DMS 273 (cell line): Measurements from ENCODE around the gene TIMM29.
A peak's percentile ranks its signal among the peaks of the same experiment; 100 is the strongest.

Experiments used
- DNase-seq: peaks from one replicate; lab custom pipeline; 2025; ENCODE audit not compliant: unreplicated experiment; lab: John Stamatoyannopoulos, UW

TIMM29 gene

GRCh38 chr19:10911579-10912363, 16.8 kb upstream of the TIMM29 start:
- no peak for DNase-seq

DNA sequence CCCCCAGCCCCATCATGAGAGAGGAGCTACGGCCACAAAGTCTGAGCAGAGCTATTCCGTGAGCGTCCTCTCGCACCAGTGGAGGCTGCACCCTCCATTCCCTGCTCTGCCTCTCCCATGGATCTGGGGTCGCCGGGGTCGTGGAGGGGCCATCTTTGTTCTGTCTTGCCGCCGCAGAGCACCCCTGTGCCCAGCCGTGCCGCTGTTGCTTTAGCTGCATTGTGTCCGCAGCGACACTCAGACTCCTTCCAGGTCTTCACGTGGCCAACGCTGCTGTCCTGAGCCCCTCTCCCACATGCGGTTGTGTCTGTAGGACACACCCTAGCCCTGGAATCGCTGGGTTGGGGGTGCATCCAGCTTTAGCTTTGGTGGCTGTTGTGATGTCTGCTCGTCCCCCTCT, 16.0 kb upstream of the TIMM29 start:
- no peak for DNase-seq

DNA sequence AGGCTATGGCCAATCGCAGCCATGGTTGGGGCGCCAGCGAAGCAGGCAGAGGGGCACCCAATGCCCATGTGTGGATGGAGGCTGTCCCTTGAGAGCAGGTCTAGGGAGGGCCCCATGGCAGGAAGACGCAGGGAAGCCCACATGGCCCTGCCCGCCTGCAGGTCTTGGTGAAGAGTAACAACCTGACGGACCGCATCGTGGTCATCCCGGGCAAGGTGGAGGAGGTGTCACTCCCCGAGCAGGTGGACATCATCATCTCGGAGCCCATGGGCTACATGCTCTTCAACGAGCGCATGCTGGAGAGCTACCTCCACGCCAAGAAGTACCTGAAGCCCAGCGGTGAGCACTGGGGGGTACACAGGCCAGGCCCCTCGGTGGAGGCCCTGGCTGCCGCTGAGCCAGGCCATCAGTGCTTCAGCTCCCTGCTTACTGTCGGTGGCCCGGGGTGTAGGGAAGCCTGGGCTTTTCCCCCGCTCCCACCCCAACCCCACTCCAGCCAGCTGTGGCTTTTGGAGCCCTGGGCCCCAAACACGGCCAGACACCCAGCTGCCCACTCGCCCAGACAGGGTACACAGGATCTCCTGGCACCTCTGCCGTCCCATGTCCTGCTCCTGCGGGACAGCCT, 14.8 kb upstream of the TIMM29 start:
- DNase-seq: no peak

- DNase-seq: peak; percentile 92
These were observed 13.2 kb upstream of the TIMM29 start for GRCh38 chr19:10915130-10916091.

- no peak for DNase-seq
These were observed 12.0 kb upstream of the TIMM29 start for GRCh38 chr19:10916602-10917001.

DNA sequence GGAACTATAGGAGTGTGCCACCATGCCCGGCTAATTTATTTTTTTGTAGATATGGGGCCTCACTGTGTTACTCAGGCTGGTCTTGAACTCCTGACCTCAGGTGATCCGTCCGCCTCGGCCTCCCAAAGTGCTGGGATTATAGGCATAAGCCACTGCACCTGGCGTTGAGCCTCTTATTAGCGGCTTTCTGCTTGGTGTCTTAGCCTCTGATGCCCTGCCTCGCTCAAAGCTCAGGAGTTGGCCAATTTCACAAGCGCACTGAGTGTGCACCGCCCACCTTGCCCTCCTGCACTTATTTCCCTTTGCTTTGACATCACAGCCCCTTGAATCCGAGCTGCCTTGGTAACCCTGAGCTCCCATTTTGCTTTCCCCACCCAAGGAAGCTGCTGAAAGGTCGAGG, 10.3 kb upstream of the TIMM29 start:
- DNase-seq: no peak

DNA sequence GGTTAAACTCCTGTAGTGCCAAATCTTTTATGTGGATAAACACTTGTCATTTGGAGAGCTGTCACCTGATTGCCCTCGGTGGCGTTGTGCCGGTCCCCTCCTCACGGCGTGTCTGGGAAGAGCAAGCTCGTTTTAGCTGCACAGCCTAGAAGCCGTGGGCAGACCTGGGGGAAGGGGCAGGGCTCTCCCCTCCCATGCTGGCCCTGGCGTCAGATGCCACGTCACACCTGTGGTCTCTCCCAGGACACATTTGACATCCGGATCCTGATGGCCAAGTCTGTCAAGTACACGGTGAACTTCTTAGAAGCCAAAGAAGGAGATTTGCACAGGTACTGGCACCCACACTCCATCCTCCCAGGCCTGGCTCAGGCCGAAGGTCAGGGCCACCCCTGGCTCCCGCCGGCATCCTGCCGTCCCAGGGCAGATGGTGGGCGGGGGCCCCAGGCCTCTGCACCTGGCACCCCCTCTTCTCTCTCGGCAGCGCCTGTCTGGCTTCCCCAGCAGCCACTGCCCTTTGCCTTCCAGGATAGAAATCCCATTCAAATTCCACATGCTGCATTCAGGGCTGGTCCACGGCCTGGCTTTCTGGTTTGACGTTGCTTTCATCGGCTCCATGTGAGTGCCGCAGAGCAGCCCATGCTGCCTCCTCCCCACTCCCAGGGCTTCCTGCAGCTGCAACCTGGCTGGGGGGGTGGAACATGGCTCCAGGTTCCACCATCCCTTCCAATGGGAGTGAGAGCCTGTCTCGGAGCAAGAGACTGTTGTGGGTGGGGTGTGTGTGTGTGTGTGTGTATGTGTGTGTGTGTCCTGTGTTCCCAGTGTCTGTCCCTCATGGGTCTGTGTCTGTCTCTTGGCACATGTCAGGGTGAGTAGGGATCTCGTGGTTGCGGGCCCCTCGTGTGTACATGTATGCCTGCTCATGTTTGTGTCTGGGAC, 9.0 kb upstream of the TIMM29 start:
- no peak for DNase-seq

GRCh38 chr19:10920288-10920655, 8.3 kb upstream of the TIMM29 start:
- no peak for DNase-seq

DNA sequence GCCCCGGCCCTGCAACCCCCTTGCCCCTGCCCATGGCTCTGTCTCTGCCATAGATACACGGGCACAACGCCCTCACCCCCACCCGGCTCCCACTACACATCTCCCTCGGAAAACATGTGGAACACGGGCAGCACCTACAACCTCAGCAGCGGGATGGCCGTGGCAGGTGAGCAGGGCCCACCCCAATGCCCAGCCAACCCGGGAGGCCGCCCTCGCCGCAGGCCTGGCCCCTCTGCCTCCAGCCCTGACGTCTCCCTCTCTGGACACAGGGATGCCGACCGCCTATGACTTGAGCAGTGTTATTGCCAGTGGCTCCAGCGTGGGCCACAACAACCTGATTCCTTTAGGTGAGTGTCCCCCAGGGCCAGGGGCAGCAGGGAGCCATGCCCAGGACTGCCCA, 7.8 kb upstream of the TIMM29 start:
- DNase-seq: no peak

DNA sequence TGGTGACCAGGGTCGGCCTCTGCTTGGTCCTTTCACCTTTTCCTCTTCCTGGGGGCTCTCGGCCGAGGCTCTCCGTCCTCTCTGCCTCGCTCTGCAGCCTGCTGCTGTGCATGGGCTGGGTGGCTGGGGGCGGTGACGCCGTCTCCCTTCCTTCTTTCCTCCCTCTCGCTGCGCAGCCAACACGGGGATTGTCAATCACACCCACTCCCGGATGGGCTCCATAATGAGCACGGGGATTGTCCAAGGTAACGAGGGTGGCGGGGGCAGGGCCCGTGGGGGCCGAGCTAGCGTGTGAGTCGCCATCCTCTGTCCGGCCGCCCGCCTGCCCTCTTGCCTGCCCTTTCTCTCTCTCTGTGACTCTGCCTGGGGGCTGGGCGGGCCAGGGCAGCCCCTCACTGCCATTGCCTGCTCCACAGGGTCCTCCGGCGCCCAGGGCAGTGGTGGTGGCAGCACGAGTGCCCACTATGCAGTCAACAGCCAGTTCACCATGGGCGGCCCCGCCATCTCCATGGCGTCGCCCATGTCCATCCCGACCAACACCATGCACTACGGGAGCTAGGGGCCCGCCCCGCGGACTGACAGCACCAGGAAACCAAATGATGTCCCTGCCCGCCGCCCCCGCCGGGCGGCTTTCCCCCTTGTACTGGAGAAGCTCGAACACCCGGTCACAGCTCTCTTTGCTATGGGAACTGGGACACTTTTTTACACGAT, 7.3 kb upstream of the TIMM29 start:
- no peak for DNase-seq

DNA sequence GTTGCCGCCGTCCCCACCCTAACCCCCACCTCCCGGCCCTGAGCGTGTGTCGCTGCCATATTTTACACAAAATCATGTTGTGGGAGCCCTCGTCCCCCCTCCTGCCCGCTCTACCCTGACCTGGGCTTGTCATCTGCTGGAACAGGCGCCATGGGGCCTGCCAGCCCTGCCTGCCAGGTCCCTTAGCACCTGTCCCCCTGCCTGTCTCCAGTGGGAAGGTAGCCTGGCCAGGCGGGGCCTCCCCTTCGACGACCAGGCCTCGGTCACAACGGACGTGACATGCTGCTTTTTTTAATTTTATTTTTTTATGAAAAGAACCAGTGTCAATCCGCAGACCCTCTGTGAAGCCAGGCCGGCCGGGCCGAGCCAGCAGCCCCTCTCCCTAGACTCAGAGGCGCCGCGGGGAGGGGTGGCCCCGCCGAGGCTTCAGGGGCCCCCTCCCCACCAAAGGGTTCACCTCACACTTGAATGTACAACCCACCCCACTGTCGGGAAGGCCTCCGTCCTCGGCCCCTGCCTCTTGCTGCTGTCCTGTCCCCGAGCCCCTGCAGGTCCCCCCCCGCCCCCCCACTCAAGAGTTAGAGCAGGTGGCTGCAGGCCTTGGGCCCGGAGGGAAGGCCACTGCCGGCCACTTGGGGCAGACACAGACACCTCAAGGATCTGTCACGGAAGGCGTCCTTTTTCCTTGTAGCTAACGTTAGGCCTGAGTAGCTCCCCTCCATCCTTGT, 6.5 kb upstream of the TIMM29 start:
- DNase-seq: no peak

GRCh38 chr19:10922638-10923014, 6.0 kb upstream of the TIMM29 start:
- DNase-seq: no peak

DNA sequence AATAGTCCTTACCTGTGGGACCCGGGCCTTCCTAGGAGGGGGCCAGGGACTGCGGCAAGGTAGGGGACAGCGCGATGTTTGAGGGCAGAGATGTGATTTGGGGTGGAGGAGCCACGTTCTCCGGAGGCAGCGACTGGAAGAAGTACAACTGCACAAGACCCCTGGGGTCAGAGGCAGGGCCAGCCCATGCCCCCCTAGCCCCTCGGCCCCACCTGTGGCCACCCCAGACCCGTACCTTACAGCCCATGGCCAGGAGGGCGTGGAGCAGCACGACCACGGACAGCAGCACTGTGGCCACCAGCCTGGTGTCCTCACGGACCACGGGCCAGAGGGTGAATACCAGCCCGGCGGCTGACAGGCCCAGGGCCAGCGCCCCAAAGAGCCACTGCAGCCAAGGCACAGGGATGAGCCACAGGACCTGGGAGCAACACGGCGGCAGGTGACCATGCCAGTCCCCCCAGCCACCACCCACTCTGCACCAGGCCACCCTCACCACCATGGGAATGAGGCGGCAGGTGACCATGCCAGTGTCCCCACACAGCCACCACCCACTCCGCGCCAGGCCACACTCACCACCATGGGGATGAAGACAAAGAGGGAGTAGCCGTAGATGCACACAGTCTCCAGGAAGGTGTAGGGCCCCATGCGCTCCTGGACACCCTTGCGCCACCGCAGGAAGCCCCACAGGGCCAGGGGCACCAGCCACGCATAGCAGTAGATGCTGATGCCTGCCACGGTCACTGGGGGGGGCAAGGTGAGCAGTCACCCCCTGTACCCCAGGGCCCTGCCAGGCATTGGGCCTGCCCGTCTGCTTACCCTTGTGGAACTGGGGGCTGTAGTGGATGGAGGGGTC, 5.1 kb upstream of the TIMM29 start:
- DNase-seq: no peak

- DNase-seq: no peak
These were observed 4.0 kb upstream of the TIMM29 start for GRCh38 chr19:10924597-10924996.

DNA sequence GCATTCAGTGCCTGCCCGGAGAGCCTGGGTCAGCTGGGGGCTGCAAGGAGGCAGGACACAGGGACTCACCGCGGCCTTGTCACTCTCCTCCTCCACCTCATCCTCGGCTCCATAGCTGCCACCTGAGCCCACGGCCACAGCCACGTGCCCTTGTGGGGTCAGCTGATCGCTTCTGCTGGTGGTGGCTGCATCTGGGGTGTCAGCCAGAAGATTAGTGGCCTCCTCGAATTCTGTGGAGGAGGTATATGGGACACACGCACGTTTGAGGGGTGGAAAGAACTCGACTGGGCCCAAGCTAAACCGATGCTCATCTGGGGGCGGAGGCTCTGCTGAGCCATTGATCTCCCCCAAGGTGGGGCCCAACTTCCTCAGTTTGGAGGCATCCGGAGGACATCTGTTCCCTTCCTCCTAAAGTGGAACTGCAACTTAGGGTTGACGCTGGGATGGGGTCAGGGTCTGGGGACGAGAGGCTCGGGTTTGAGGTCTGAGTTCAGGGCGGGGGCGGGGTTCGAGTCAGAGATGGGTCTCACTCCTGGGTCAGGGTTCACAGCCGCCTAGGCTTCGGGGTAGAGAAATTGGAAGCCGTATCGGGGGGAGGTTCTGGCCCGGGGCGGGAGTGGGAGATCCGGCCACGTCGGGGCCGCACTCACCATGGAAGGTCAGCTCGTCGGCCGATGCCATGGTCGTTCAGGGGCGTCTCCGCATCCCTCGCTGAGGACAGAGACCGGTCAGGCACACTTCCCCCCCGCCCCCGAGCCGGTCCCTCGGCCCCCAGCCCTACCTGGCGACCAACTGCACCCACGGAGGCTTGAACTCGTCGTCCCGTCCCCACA, 665 bp upstream of the TIMM29 start:
- no peak for DNase-seq

DNA sequence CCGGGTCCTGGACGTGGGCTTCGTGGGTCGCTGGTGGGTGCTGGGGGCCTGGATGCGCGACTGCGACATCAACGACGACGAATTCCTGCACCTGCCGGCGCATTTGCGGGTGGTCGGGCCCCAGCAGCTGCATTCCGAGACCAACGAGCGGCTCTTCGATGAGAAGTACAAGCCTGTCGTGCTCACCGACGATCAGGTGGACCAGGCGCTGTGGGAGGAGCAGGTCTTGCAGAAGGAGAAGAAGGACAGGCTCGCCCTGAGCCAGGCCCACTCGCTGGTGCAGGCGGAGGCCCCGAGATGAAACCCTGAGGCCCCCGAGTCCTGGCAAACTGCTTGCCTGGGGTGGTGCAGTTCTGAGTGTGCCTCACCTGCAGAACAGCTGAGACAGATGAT, 787 bp downstream of the TIMM29 start:
- DNase-seq: no peak

DNA sequence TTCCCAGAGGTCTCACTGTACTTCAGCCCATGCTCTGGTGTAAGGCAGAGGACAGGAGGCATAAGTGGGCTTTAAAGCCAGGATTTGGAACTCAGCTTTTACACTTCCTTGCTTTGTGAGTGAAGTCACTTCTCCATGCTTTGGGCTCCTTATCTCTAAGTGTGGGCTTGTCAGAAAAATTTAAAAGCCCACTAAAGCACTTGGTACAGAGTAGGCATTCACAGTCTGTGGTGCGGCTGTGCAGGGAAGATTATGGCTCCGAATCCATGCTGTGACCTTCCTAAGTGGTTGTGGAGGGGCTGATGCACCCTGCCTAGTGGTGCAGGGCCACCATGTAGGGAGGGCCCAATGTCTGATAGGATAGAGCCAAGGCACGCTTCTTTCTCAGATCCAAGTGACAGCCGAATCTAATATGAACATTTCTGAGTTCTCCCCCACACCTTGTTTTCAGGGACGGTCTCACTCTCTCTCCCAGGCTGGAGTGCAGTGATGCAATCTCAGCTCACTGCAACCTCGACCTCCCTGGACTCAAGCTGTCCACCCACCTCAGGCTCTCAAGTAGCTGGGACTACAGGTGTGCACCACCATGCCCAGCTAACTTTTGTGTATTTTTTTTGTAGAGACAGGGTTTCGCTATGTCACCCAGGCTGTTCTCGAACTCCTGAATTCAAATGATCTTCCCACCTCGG, 6.9 kb downstream of the TIMM29 start:
- DNase-seq: no peak
